Measurements from ENCODE around the gene ARMC3. TPM values are rescaled to one million over a fixed set of nuclear protein-coding genes. Genes with fewer than 3 reads are reported as not detected.
A peak's percentile ranks its signal among the peaks of the same experiment; 100 is the strongest.

ARMC3 gene
- total RNA-seq, 1 experiment from 2014 or later, result 0.09 TPM

DNA sequence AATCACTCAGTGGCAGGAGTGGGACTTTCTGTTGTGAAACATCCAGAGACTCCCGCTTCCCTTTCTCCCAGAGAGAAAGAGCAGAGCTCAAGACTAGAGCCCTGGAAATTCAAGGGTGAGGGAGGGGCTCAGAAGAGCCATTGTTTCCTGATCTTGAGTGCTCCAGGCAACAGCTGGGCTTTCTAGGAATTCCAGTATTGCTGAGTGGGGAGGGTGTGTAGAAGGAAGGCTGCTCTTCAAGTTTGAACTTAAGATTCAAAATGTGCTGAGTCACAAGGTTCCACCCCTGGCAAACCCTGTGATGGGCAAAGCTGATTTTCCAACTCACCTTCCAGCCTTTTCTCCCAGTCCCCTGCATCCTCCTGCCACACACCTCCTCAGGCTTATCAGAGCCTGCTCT lies 125.2 kb downstream of the ARMC3 start:
- Mint-ChIP-seq H3K9me3 (no peaks in the 10 kb centered on the region), H3K36me3 (ENCODE audit: insufficient read depth in 1 of 3, low read depth in 3 of 3) (no peaks in the 10 kb centered on the region), H3K4me1 (peaks cover 51 to 52% of the 10 kb centered on the region in 2 experiments), H3K27ac (peak overlapping the region in 2 of 3 experiments; percentile 6 to 25; a peak in 1 of 7 replicates), H3K27me3 (ENCODE audit: low read depth) (no peaks in the 10 kb centered on the region; the same call in 1 of the 2 replicates), H3K4me3 (no peak overlapping the region)
- Histone ChIP-seq H3T11ph (ENCODE audit: low read length) (no peak overlapping the region), H3K79me2 (ENCODE audit: insufficient read depth, low read length) (no peaks in the 10 kb centered on the region), H3K23ac (ENCODE audit: insufficient read length, low read depth, low read length) (no peak overlapping the region), H2AK5ac (ENCODE audit: insufficient read length, low read length) (no peak overlapping the region), H2BK12ac (ENCODE audit: insufficient read length, low read depth, low read length) (no peak overlapping the region), H3K27ac (ENCODE audit: insufficient read length, low read depth, low read length) (no peak overlapping the region), H3K9ac (ENCODE audit: extremely low read depth, insufficient read length, low read length) (no peak overlapping the region), H2AFZ (ENCODE audit: low read length) (no peak overlapping the region), H4K91ac (ENCODE audit: insufficient read length, low read depth, low read length) (no peak overlapping the region), H2BK5ac (ENCODE audit: insufficient read length, low read length) (no peak overlapping the region), H3K9me3 (ENCODE audit: control insufficient read depth, low read depth, low read length) (no peaks in the 10 kb centered on the region), H4K5ac (ENCODE audit: insufficient read length, low read depth, low read length) (no peak overlapping the region), H2BK120ac (ENCODE audit: low read depth, low read length, poor library complexity, severe bottlenecking) (no peak overlapping the region), H2BK15ac (ENCODE audit: low read depth, low read length) (no peak overlapping the region), H3K4me2 (ENCODE audit: insufficient read depth, insufficient read length, low read length) (no peak overlapping the region), H3K56ac (ENCODE audit: insufficient read length, low read depth, low read length) (no peak overlapping the region), H3K4ac (ENCODE audit: low read depth, low read length) (no peak overlapping the region), H3K27me3 (ENCODE audit: insufficient read depth, low read length) (no peaks in the 10 kb centered on the region), H4K8ac (replicated peaks; ENCODE audit: insufficient read length, low read depth, low read length) (no peak overlapping the region), H2BK20ac (ENCODE audit: low read depth, low read length, poor library complexity, severe bottlenecking) (no peak overlapping the region), H3K14ac (ENCODE audit: insufficient read depth, low read length) (no peak overlapping the region), H3K23me2 (ENCODE audit: insufficient read length, low read depth, low read length, poor library complexity, severe bottlenecking) (no peaks in the 10 kb centered on the region), H3K18ac (ENCODE audit: insufficient read length, low read depth, low read length) (no peak overlapping the region), H3K79me1 (ENCODE audit: insufficient read depth, low read depth, low read length, poor library complexity, severe bottlenecking) (no peaks in the 10 kb centered on the region), H4K20me1 (ENCODE audit: control insufficient read depth, insufficient read depth, insufficient read length) (no peaks in the 10 kb centered on the region), H3K4me1 (ENCODE audit: insufficient read depth, low read length) (peaks cover 13% of the 10 kb centered on the region)
- DNase-seq, result no peak
- no CpG with 5 or more reads among the region's 1 CpG for WGBS (ENCODE audit: extremely low coverage, insufficient read length, low lambda C conversion rate)
- no peak for TF ChIP-seq CTCF (conservative IDR thresholded peaks at IDR 0.05)

Measured in H9 (cell line).